Caco-2 (cell line): ENCODE results near the gene SCIMP. TPM values are rescaled to one million over a fixed set of nuclear protein-coding genes. Genes with fewer than 3 reads are reported as not detected.

Source experiments
- BruUV-seq: library from RNA; stranded (reverse); fragments of 400-500 nt; replicated peaks from 2 replicates; lab custom pipeline; 2021; lab: Mats Ljungman, UMichigan
- CTCF ChIA-PET: fragments of 300-600 bp; sonication (Branson Sonifier 250); formaldehyde crosslinking; loops from one replicate; lab custom pipeline; 2022; ENCODE audit warnings: antibody characterized with exemption; lab: Charles Lee
- POLR2A ChIA-PET: fragments of 300-600 bp; sonication (Branson Sonifier 250); formaldehyde crosslinking; loops from one replicate; lab custom pipeline; 2022; ENCODE audit warnings: antibody characterized with exemption; lab: Charles Lee
- DNase-seq, 2 experiments: peaks; one replicate each; pipeline versions ENCODE4 v3.0.0 to v3.0.0-alpha.2; 2020 to 2022
- H3K27me3 ChIP-seq: replicated peaks from 2 replicates; pipeline ENCODE4 v1.6.0; 2011; ENCODE audit warnings: low read length; ENCODE audit not compliant: control insufficient read depth, insufficient read depth
- H3K36me3 ChIP-seq: 2 replicates; pipeline ENCODE4 v1.5.1; 2011; ENCODE audit warnings: low read length; ENCODE audit not compliant: control insufficient read depth, insufficient read depth
- H3K4me1 ChIP-seq: fragments of 250-450 bp; sonication (Bioruptor Pico); 2 replicates; pipeline ENCODE4 v1.5.1; 2020; ENCODE audit warnings: mild to moderate bottlenecking
- H3K4me3 ChIP-seq: 2 replicates; pipeline ENCODE4 v1.5.1; 2011; ENCODE audit warnings: low read depth, mild to moderate bottlenecking, control low read depth, low read length
- H3K9me3 ChIP-seq: fragments of 250-450 bp; sonication (Bioruptor Pico); 2 replicates; pipeline ENCODE4 v1.5.1; 2020; ENCODE audit warnings: mild to moderate bottlenecking, moderate library complexity
- H3K27ac Mint-ChIP-seq: one replicate; pipeline ENCODE4 v1.8.0; 2022; ENCODE audit warnings: mixed read lengths; ENCODE audit not compliant: unreplicated experiment
- H3K27me3 Mint-ChIP-seq: one replicate; pipeline ENCODE4 v1.8.0; 2022; ENCODE audit warnings: mixed read lengths; ENCODE audit not compliant: insufficient read depth, unreplicated experiment
- H3K36me3 Mint-ChIP-seq: one replicate; pipeline ENCODE4 v1.8.0; 2022; ENCODE audit warnings: mild to moderate bottlenecking, mixed read lengths; ENCODE audit not compliant: insufficient read depth, unreplicated experiment
- H3K4me1 Mint-ChIP-seq: one replicate; pipeline ENCODE4 v1.8.0; 2022; ENCODE audit warnings: low read depth, mixed read lengths; ENCODE audit not compliant: unreplicated experiment
- H3K4me3 Mint-ChIP-seq: one replicate; pipeline ENCODE4 v1.8.0; 2022; ENCODE audit warnings: mild to moderate bottlenecking, moderate library complexity, mixed read lengths; ENCODE audit not compliant: unreplicated experiment
- H3K9me3 Mint-ChIP-seq: one replicate; pipeline ENCODE4 v1.8.0; 2022; ENCODE audit warnings: mixed read lengths; ENCODE audit not compliant: unreplicated experiment
- intact Hi-C: fragments of 100-400 bp; cut with micrococcal nuclease; formaldehyde crosslinking; loops from one replicate; pipeline ENCODE4 v1.10.0; 2022; ENCODE audit not compliant: unreplicated experiment
- total RNA-seq: library from RNA; stranded (reverse); gene quantifications from 2 replicates; pipeline ENCODE4 v1.2.3, GENCODE V29; 2022
- TF ChIP-seq, protein P1 (sequence below), 2 experiments: fragments of 200-600 bp in 1 of 2; IDR thresholded peaks; 1 replicate in 1 of 2; 2 replicates in 1 of 2; pipeline versions ENCODE4 v1.5.1 to v1.8.0; 2011 to 2022; ENCODE audit warnings: antibody characterized with exemption in 1 of 2, control low read depth in 1 of 2, inconsistent platforms in 1 of 2, low read depth in 1 of 2, low read length in 1 of 2, mild to moderate bottlenecking in 1 of 2, moderate library complexity in 1 of 2; ENCODE audit not compliant: insufficient read depth in 1 of 2, severe bottlenecking in 1 of 2, unreplicated experiment in 1 of 2

The SCIMP gene
- total RNA-seq, 1 experiment from 2014 or later: not detected

- TF ChIP-seq, protein P1, sequence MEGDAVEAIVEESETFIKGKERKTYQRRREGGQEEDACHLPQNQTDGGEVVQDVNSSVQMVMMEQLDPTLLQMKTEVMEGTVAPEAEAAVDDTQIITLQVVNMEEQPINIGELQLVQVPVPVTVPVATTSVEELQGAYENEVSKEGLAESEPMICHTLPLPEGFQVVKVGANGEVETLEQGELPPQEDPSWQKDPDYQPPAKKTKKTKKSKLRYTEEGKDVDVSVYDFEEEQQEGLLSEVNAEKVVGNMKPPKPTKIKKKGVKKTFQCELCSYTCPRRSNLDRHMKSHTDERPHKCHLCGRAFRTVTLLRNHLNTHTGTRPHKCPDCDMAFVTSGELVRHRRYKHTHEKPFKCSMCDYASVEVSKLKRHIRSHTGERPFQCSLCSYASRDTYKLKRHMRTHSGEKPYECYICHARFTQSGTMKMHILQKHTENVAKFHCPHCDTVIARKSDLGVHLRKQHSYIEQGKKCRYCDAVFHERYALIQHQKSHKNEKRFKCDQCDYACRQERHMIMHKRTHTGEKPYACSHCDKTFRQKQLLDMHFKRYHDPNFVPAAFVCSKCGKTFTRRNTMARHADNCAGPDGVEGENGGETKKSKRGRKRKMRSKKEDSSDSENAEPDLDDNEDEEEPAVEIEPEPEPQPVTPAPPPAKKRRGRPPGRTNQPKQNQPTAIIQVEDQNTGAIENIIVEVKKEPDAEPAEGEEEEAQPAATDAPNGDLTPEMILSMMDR (IDR thresholded peaks at IDR 0.05; ENCODE audit: insufficient read depth in 1 of 2, low read depth in 1 of 2, low read length in 1 of 2, severe bottlenecking in 1 of 2, unreplicated experiment in 1 of 2): no peak
- BruUV-seq: no TSS peak
- POLR2A ChIA-PET: no interaction called here
- no peaks in the 10 kb centered on the region for H3K9me3 ChIP-seq
- H3K36me3 ChIP-seq: no peaks in the 10 kb centered on the region
- intact Hi-C loops: no loop called here
- H3K27me3 ChIP-seq: no peaks in the 10 kb centered on the region
- CTCF ChIA-PET: interaction anchor here (0.6 kb wide), 1 partner anchor 221 kb away, joined by 5 read pairs; no protein-coding TSS in a partner anchor
- H3K4me3 ChIP-seq: no peak overlapping the region
- Mint-ChIP-seq H3K27ac (no peak overlapping the region), H3K4me1 (no peaks in the 10 kb centered on the region), H3K4me3 (no peak overlapping the region), H3K9me3 (no peaks in the 10 kb centered on the region), H3K36me3 (no peaks in the 10 kb centered on the region), H3K27me3 (no peaks in the 10 kb centered on the region)
- H3K4me1 ChIP-seq: no peaks in the 10 kb centered on the region
- DNase-seq: no peak
Measured at GRCh38 chr17:5264893-5265292, 30.2 kb upstream of the SCIMP start.

DNA sequence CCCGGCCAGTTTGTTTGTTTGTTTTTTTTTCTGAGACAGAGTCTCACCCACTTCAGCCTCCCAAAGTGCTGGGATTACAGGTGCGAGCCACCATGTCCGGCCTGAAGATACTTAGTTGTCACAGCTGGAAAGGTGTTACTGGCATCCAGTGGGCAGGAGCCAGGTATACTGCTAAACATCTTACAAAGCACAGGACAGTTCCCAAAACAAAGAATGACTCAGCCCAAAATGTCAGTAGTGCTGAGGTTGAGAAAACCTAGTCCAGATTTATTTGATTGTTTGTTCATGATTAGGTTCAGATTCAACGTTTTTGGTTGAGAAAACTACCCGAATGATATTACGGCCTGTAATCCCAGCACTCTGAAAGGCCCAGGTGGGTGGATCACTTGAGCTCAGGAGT lies 28.8 kb upstream of the SCIMP start:
- no peaks in the 10 kb centered on the region for H3K36me3 Mint-ChIP-seq
- Histone ChIP-seq H3K36me3 (no peaks in the 10 kb centered on the region), H3K4me3 (no peak overlapping the region), H3K27me3 (no peaks in the 10 kb centered on the region), H3K9me3 (no peaks in the 10 kb centered on the region), H3K4me1 (no peaks in the 10 kb centered on the region)
- CTCF ChIA-PET: no interaction called here
- intact Hi-C loops: no loop called here
- H3K4me3 Mint-ChIP-seq: no peak overlapping the region
- TF ChIP-seq, protein P1 (IDR thresholded peaks at IDR 0.05; ENCODE audit: insufficient read depth in 1 of 2, low read depth in 1 of 2, low read length in 1 of 2, severe bottlenecking in 1 of 2, unreplicated experiment in 1 of 2): no peak
- POLR2A ChIA-PET: no interaction called here
- BruUV-seq: no TSS peak
- no peaks in the 10 kb centered on the region for H3K9me3 Mint-ChIP-seq
- H3K4me1 Mint-ChIP-seq: no peaks in the 10 kb centered on the region
- H3K27ac Mint-ChIP-seq: no peak overlapping the region
- DNase-seq: no peak
- no peaks in the 10 kb centered on the region for H3K27me3 Mint-ChIP-seq

- Mint-ChIP-seq H3K9me3 (no peaks in the 10 kb centered on the region), H3K4me1 (no peaks in the 10 kb centered on the region), H3K4me3 (no peak overlapping the region), H3K36me3 (no peaks in the 10 kb centered on the region), H3K27ac (no peak overlapping the region), H3K27me3 (no peaks in the 10 kb centered on the region)
- H3K27me3 ChIP-seq: no peaks in the 10 kb centered on the region
- intact Hi-C loops: no loop called here
- no TSS peak for BruUV-seq
- DNase-seq: no peak
- ChIA-PET CTCF (no interaction called here), POLR2A (no interaction called here)
- no peaks in the 10 kb centered on the region for H3K4me1 ChIP-seq
- H3K4me3 ChIP-seq: no peak overlapping the region
- TF ChIP-seq, protein P1 (IDR thresholded peaks at IDR 0.05; ENCODE audit: insufficient read depth in 1 of 2, low read depth in 1 of 2, low read length in 1 of 2, severe bottlenecking in 1 of 2, unreplicated experiment in 1 of 2): no peak
- H3K36me3 ChIP-seq: no peaks in the 10 kb centered on the region
- H3K9me3 ChIP-seq: no peaks in the 10 kb centered on the region
Measured at GRCh38 chr17:5262416-5262991, 27.8 kb upstream of the SCIMP start.
